IMR-90 (cell line): Measurements from ENCODE around the gene NLRP1. TPM values are rescaled to one million over a fixed set of nuclear protein-coding genes. Genes with fewer than 3 reads are reported as not detected.

Experiments
- ATAC-seq: fragments of 200-7000 bp; cut with Tn5 transposase; 2 replicates; pipeline ENCODE4 v1.9.1; 2020; ENCODE audit warnings: low read depth, mild to moderate bottlenecking, moderate library complexity
- BruUV-seq: library from RNA; stranded (reverse); fragments of 400-500 nt; replicated peaks from 2 replicates; lab custom pipeline; 2021; lab: Mats Ljungman, UMichigan
- CTCF ChIA-PET: fragments of 300-600 bp; formaldehyde crosslinking; extraction: SDS; loops from one replicate; lab custom pipeline; 2021; ENCODE audit warnings: antibody characterized with exemption; lab: Yijun Ruan, JAX
- POLR2A ChIA-PET: fragments of 300-600 bp; sonication (Branson Sonifier 250); formaldehyde crosslinking; loops from one replicate; lab custom pipeline; 2022; ENCODE audit warnings: antibody characterized with exemption; ENCODE audit not compliant: unreplicated experiment; lab: Charles Lee
- DNase-seq: peaks from one replicate; pipeline ENCODE4 v3.0.0; 2013
- H2AFZ ChIP-seq: replicated peaks from 2 replicates; pipeline ENCODE3; 2013; ENCODE audit warnings: low read length, mild to moderate bottlenecking; ENCODE audit not compliant: poor library complexity
- H2AK5ac ChIP-seq: 2 replicates; pipeline ENCODE4 v1.6.1; 2013; ENCODE audit warnings: low read depth, low read length, inconsistent platforms
- H2AK9ac ChIP-seq: replicated peaks from 2 replicates; pipeline ENCODE3; 2013; ENCODE audit warnings: mild to moderate bottlenecking, low read depth, low read length, moderate library complexity; ENCODE audit not compliant: poor library complexity
- H2BK120ac ChIP-seq: 2 replicates; pipeline ENCODE4 v1.6.1; 2013; ENCODE audit warnings: low read depth, low read length, inconsistent platforms
- H2BK15ac ChIP-seq: 3 replicates; pipeline ENCODE4 v1.6.1; 2013; ENCODE audit warnings: low read depth, low read length, inconsistent platforms
- H2BK20ac ChIP-seq: 2 replicates; pipeline ENCODE4 v1.6.1; 2013; ENCODE audit warnings: low read depth, mild to moderate bottlenecking, inconsistent platforms, low read length, moderate library complexity
- H2BK5ac ChIP-seq: 2 replicates; pipeline ENCODE4 v1.6.1; 2013; ENCODE audit warnings: mild to moderate bottlenecking, low read depth, low read length, inconsistent platforms; ENCODE audit not compliant: poor library complexity, severe bottlenecking
- H3K14ac ChIP-seq: replicated peaks from 2 replicates; pipeline ENCODE4 v1.6.1; 2013; ENCODE audit warnings: low read depth, low read length, inconsistent platforms
- H3K18ac ChIP-seq: 2 replicates; pipeline ENCODE4 v1.6.1; 2013; ENCODE audit warnings: low read depth, low read length, control low read depth
- H3K23ac ChIP-seq: 2 replicates; pipeline ENCODE4 v1.6.1; 2013; ENCODE audit warnings: low read depth, low read length, inconsistent platforms
- H3K27ac ChIP-seq: 2 replicates; pipeline ENCODE4 v1.5.1; 2013; ENCODE audit warnings: mild to moderate bottlenecking, control low read depth, low read length; ENCODE audit not compliant: insufficient read depth
- H3K27me3 ChIP-seq: 2 replicates; pipeline ENCODE4 v1.6.1; 2013; ENCODE audit warnings: low read length; ENCODE audit not compliant: control insufficient read depth, insufficient read depth
- H3K36me3 ChIP-seq: 2 replicates; pipeline ENCODE4 v1.6.1; 2013; ENCODE audit warnings: low read length, mixed read lengths; ENCODE audit not compliant: control insufficient read depth, insufficient read depth
- H3K4ac ChIP-seq: 2 replicates; pipeline ENCODE4 v1.6.1; 2013; ENCODE audit warnings: low read depth, low read length, inconsistent platforms
- H3K4me1 ChIP-seq: 2 replicates; pipeline ENCODE4 v1.6.1; 2013; ENCODE audit warnings: low read length, mixed read lengths; ENCODE audit not compliant: control insufficient read depth, insufficient read depth
- H3K4me2 ChIP-seq: 2 replicates; pipeline ENCODE4 v1.6.1; 2013; ENCODE audit warnings: low read depth, mild to moderate bottlenecking, control low read depth, low read length, moderate library complexity
- H3K4me3 ChIP-seq: 2 replicates; pipeline ENCODE4 v1.5.1; 2013; ENCODE audit warnings: low read depth, mild to moderate bottlenecking, control low read depth, low read length, moderate library complexity; ENCODE audit not compliant: insufficient read depth
- H3K56ac ChIP-seq: 2 replicates; pipeline ENCODE4 v1.6.1; 2013; ENCODE audit warnings: low read length, inconsistent platforms; ENCODE audit not compliant: insufficient read depth; ENCODE audit errors: extremely low read depth
- H3K79me1 ChIP-seq, 2 experiments: 2 replicates each; pipeline ENCODE4 v1.6.1; 2013; ENCODE audit warnings: low read length in 2 of 2, inconsistent platforms in 1 of 2, low read depth in 1 of 2
- H3K9ac ChIP-seq: 2 replicates; pipeline ENCODE4 v1.6.1; 2013; ENCODE audit warnings: low read depth, low read length, control low read depth
- H3K9me1 ChIP-seq: 2 replicates; pipeline ENCODE4 v1.6.1; 2013; ENCODE audit warnings: low read length, inconsistent platforms; ENCODE audit not compliant: insufficient read depth
- H3K9me3 ChIP-seq: 2 replicates; pipeline ENCODE4 v1.6.1; 2013; ENCODE audit warnings: low read length; ENCODE audit not compliant: control insufficient read depth, insufficient read depth
- H4K20me1 ChIP-seq: 2 replicates; pipeline ENCODE4 v1.6.1; 2013; ENCODE audit warnings: low read length, inconsistent platforms; ENCODE audit not compliant: insufficient read depth
- H4K5ac ChIP-seq: 2 replicates; pipeline ENCODE4 v1.6.1; 2013; ENCODE audit warnings: mild to moderate bottlenecking, low read depth, low read length, control low read depth
- H4K8ac ChIP-seq, 2 experiments: 2 replicates each; pipeline ENCODE4 v1.6.1; 2013; ENCODE audit warnings: low read depth in 2 of 2, low read length in 2 of 2, control low read depth in 1 of 2, inconsistent platforms in 1 of 2
- H4K91ac ChIP-seq: 2 replicates; pipeline ENCODE4 v1.6.1; 2013; ENCODE audit warnings: low read depth, low read length, inconsistent platforms; ENCODE audit not compliant: insufficient read depth
- BHLHE40 ChIP-seq: fragments of 150-350 bp; IDR thresholded peaks from 2 replicates; pipeline ENCODE4 v1.6.1; 2016; ENCODE audit warnings: mild to moderate bottlenecking, low read depth, low read length
- MAFK ChIP-seq: IDR thresholded peaks from 2 replicates; pipeline ENCODE4 v1.6.1; 2012; ENCODE audit warnings: low read depth, low read length, improper control_type of control experiment
- MXI1 ChIP-seq: IDR thresholded peaks from 2 replicates; pipeline ENCODE4 v1.6.1; 2012; ENCODE audit warnings: low read depth, mild to moderate bottlenecking, low read length, moderate library complexity, borderline replicate concordance
- POLR2A ChIP-seq: IDR thresholded peaks from 2 replicates; pipeline ENCODE4 v1.6.1; 2012; ENCODE audit warnings: mild to moderate bottlenecking, low read depth, low read length
- WGBS, 2 experiments: methylation state at CpG; one replicate each; pipeline versions ENCODE4 v1.1.5 to v1.1.7; 2013; ENCODE audit warnings: missing lambda C conversion rate in 2 of 2; ENCODE audit not compliant: insufficient read length in 1 of 2; ENCODE audit errors: extremely low coverage in 2 of 2; 5-methylcytosine and 5-hydroxymethylcytosine counted together
- dilution Hi-C: fragments of 300-500 bp; cut with HindIII; formaldehyde crosslinking; loops from one replicate; pipeline ENCODE4 v1.14.3; 2018; ENCODE audit warnings: low sequenced_read_pairs; ENCODE audit not compliant: unreplicated experiment
- in situ Hi-C: fragments of 300-500 bp; cut with MboI; formaldehyde crosslinking; loops from 3 replicates; pipeline ENCODE4 v1.14.3; 2019; ENCODE audit warnings: low sequenced_read_pairs, inconsistent platforms, mixed read lengths
- intact Hi-C: fragments of 100-400 bp; cut with micrococcal nuclease; formaldehyde crosslinking; loops from 2 replicates; pipeline ENCODE4 v1.10.0; 2022
- polyA plus RNA-seq, 3 experiments: library from polyadenylated mRNA; depleted of rRNA; stranded (reverse); fragments of >200 nt; gene quantifications; 2 replicates each; pipeline ENCODE4 v1.2.3, GENCODE V29; 2012; ENCODE audit warnings: low replicate concordance in 1 of 3
- total RNA-seq: library from RNA; depleted of rRNA; stranded (reverse); fragments of >200 nt; gene quantifications from 2 replicates; pipeline ENCODE4 v1.2.3, GENCODE V29; 2012

NLRP1 gene
- total and polyA plus RNA-seq, 2 of the 4 experiments (the other 2 are of a cell fraction): 134 to 340 TPM

DNA sequence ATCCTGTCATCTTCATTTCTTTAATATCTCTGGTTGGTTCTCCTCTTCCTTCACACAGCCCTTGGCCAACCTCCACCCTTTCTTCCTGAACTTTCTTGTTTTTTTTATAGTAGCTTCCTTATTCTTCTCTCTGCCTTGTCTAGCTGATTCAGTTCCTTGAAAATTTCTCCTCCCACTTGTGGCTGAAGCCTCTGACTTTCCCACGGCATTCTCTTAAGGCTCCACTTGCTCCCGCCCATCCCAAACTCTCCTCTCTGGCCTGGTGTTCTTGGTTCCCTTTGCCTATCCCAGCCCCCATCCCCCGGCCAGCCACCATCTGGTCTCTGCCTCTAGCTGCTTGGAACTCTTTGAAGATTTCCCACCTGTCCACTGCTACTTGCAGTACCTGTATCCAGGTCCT, 29.1 kb downstream of the NLRP1 start:
- Histone ChIP-seq H3K27me3 (no peaks in the 10 kb centered on the region), H4K91ac (no peak overlapping the region), H3K36me3 (peaks cover 22% of the 10 kb centered on the region), H2AFZ (no peak overlapping the region), H3K9ac (no peak overlapping the region), H4K5ac (no peak overlapping the region), H2BK120ac (no peak overlapping the region), H4K20me1 (no peaks in the 10 kb centered on the region), H3K9me3 (no peaks in the 10 kb centered on the region), H2BK15ac (no peak overlapping the region), H3K18ac (no peak overlapping the region), H3K4me3 (no peak overlapping the region), H3K56ac (no peak overlapping the region), H4K8ac (no peak overlapping the region), H3K79me1 (peaks cover 3 to 47% of the 10 kb centered on the region in 2 experiments; a peak in 3 of 4 replicates), H2BK20ac (no peak overlapping the region), H3K9me1 (peaks cover 9% of the 10 kb centered on the region; the same call in 1 of the 2 replicates), H3K27ac (no peak overlapping the region; the same call in 1 of the 2 replicates), H3K23ac (no peak overlapping the region), H3K4me2 (no peak overlapping the region), H2BK5ac (no peak overlapping the region), H3K4ac (peak overlapping the region; percentile 20; the same call in 1 of the 2 replicates), H3K4me1 (peaks cover 6% of the 10 kb centered on the region), H2AK9ac (peak overlapping the region; percentile 82), H2AK5ac (0 out of 2 replicates have a peak overlapping the region, but pooled peaks have one; percentile 21), H3K14ac (no peak overlapping the region)
- ChIA-PET POLR2A (interaction anchor here (0.7 kb wide), 1 partner anchor 11 kb away, joined by 3 read pairs; no protein-coding TSS in a partner anchor), CTCF (interaction anchor here (0.6 kb wide), 1 partner anchor 272 kb away, joined by 3 read pairs; no protein-coding TSS in a partner anchor)
- TF ChIP-seq MAFK: no peak
- no peak for TF ChIP-seq POLR2A
- TF ChIP-seq MXI1: no peak
- TF ChIP-seq BHLHE40: no peak
- intact Hi-C loops: no loop called here
- ATAC-seq (peak; percentile 37; the same call in 1 of the 2 replicates), DNase-seq (peak; percentile 83)
- no CpG with 5 or more reads among the region's 3 CpGs for WGBS, 2 experiments
- BruUV-seq: no TSS peak
- in situ Hi-C loops: no loop called here
- dilution Hi-C loops: no loop called here
